ENCODE results near the gene ADCY9.

ADCY9 gene

DNA sequence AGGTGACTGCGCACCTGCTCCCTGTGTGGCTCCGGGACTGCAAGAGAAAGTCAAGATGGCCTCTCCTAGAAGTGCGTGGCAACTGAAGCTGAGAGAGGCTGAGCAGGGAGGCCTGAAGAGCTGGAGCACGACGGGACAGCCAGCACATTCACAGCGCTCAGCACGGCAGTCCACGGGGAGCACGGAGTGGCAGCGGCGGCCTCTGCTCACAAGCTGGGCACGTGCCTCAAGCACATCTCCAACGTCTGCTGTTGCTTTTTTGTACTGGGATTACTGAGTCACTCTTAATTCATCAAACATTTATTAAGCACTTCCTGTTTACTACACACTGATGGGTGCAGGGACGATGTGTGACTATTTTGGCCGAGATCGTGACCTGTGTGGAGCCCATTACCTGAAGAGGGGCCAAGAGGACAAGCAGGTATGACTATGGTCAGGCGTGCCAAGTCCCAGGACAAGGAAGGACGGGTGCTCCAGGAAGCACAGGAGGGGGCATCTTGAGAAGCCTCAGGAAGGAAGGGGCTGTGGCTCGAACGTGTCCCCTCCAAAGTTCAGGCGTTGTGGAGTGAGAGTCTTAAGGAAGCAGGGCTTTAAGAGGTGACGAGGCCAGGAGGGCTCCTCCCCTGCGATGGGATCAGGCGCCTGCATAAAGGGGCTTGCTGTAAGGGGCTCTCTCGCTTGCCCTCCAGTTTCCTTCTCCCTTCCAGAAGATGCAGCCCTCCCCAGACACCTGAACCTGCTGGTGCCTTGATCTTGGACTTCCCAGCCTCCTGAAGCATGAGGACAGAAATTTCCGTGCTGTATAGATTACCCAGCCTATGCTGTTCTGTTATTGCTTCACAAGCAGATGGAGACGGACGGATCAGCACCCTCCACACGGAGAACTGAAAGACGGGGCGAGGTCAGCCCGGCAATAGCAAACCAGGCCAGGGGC, 105.8 kb downstream of the ADCY9 start:
- in situ Hi-C loops (cut with HindIII; ENCODE audit: low sequenced_read_pairs), result loop anchor here (5.0 kb wide), 1 partner anchor 47 kb away; no protein-coding TSS in a partner anchor

DNA sequence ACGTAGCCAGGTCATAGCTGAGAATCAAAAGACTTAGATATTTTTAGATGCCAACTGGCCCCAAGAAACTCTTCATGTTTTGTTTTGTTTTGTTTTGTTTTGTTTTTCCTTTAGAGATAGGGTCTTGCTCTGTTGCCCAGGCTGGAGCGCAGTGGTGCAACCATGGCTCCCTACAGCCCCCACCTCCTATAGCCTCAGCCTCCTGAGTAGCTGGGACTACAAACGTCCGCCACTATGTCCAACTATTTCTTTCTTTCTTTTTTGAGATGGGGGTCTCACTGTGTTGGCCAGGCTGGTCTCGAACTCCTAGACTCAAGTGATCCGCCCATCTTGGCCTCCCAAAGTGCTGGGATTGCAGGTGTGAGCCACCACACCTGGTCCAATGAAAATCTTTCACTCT, 107.1 kb downstream of the ADCY9 start:
- in situ Hi-C loops (cut with HindIII; ENCODE audit: low sequenced_read_pairs), result no loop called here

DNA sequence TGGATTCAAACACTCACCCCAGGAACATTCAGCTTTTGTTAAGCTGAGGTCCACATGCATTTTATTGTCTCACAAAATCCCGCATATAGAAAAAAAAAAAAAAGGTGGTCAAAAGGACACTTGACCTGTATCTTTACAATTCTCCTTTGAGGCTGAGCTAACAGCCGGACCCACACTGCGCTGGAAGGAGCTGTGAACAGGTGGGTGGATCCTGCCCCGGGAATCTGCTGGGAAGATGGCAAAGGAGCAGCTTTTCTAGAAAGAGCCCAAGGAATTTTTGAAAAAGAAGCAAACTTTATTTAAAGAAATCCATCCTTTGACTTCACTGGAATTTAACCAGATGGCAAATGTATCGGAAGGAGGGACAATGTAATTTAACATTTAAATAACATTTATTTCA, 108.1 kb downstream of the ADCY9 start:
- in situ Hi-C loops (cut with HindIII; ENCODE audit: low sequenced_read_pairs), result no loop called here

DNA sequence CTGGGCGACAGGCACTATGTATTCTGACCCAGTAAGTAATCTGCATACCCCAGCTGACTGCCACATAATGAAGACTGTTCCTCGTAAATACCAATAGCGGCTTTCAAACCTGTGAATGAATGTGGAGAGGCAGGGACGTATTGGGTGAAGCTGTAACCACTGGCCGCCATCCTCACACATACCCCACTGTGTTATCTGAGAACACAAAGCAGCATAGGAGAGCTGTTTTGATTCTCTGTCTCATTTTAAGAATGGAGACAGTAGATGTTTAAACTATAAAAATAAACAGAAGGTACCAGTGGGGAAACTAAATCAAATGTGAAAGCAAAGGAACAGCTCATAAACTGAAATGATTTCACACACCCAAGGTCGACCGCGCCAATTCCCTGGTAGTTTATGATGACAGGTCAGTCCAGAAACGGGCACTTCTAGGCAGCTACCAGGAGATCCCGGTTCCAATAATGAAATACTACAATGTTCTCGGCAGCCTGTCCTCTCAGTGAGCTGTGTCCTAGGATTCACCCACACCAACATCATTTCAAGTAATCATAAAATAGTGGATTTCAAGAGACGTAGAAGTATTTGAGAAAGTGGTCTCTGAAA, 109.7 kb downstream of the ADCY9 start:
- in situ Hi-C loops (cut with HindIII; ENCODE audit: low sequenced_read_pairs), result no loop called here

DNA sequence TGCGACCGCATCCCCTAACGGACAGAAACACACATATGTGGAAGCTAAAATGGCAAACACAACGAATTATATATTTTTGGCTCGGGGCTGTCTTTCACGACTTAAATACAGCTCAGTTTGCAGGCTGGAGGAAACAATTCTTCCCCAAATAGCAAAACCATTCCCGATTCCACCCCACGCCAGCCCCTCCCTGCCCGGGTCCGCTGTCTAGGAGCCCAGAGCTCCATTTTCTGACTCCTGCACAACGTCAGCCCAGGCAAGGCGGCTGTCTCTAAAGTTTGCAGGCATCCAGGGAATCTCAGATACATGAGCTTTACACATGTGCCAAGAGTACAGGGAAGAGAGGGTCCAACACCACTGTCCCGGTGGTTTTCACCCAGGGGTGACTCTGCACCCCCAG, 110.5 kb downstream of the ADCY9 start:
- in situ Hi-C loops (cut with HindIII; ENCODE audit: low sequenced_read_pairs), result no loop called here

DNA sequence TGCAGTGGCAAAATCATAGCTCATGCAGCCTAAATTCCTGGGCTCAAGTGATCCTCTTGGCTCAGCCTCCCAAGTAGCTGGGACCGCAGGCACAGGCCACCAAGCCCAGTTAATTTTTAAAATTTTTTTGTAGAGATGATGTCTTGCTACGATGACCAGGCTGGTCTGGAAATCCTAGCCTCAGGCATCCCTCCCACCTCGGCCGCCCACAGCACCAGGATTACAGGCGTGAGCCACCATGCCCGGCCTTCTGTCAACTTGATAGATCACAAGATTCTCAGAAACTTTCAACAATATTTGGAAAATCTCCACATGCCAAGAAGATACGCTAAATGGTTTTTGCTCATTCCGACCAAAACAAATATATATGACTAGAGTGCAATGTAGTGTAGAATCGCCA, 111.0 kb downstream of the ADCY9 start:
- in situ Hi-C loops (cut with HindIII; ENCODE audit: low sequenced_read_pairs), result no loop called here

DNA sequence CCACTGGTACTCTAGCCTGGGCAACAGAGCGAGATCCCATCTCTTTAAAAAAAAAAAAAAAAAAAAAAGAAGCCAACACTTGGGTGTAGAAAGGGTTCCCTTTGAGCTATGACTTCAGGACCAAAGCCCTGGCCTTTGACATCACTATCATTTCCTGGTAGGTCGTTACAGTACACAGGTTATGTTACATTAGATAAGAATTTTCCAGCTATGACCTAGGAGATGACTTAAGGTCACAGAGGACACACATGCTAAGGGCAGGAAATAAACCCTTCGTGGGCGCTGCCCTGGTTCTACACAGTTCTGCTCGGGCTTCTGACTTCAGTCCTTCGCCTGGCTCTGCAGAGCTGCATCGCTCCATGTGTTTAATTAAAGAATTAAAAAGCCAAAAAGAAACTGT, 112.0 kb downstream of the ADCY9 start:
- in situ Hi-C loops (cut with HindIII; ENCODE audit: low sequenced_read_pairs), result no loop called here

DNA sequence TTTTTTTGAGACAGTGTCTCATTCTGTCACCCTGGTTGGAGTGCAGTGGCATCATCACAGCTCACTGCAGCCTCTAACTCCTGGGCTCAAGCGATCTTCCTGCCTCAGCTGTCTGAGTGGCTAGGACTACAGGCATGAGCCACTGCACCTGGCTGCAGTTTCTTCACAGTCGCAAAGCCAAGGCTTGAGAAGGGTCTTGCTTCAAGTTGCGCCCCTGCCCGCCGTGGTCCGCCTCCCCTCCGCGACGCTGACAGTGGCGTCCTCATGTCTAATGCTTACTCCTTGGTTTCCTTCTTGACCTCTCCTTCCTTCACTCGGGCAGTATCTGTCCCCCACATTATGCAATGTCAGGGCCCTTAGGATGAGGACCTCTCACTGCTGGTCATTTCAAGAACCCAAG, 112.7 kb downstream of the ADCY9 start:
- in situ Hi-C loops (cut with HindIII; ENCODE audit: low sequenced_read_pairs), result no loop called here

DNA sequence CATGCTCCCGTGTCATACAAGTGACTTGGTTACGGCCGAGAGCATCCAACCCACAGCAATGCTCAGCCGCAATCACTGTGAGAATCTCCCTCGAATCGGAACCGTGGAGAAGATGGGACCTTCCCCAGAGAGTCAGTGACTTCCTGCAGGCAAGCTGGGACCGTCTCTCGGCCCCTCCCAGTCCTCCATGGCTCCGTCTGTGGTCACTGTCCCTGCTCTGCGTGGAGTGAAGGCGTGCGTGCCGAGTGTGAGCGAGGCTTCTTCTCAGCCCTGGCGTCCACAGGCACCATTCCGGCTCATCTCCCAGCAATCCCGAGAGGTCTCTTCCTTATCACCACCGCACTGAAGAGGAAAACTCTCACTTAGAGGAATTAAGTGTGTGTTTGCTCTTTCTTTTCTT, 113.1 kb downstream of the ADCY9 start:
- in situ Hi-C loops (cut with HindIII; ENCODE audit: low sequenced_read_pairs), result no loop called here

DNA sequence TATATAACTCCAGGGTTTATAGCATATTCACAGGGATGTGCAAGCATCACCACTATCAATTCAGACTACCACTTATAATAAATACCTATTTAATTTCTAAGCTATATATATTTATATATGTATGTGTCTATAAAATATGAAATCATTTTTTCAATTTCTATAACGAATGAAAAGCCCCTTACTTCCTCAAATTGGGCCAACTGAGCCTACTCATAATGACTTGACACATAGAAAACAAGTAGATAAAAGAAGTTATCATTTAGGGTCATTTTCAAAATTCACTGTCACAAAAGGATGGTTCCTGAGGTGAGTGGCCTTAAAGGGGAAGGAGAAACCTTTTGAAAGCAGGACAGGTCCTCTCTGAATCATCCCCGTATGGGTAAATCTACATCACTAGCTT, 114.1 kb downstream of the ADCY9 start:
- in situ Hi-C loops (cut with HindIII; ENCODE audit: low sequenced_read_pairs), result no loop called here

DNA sequence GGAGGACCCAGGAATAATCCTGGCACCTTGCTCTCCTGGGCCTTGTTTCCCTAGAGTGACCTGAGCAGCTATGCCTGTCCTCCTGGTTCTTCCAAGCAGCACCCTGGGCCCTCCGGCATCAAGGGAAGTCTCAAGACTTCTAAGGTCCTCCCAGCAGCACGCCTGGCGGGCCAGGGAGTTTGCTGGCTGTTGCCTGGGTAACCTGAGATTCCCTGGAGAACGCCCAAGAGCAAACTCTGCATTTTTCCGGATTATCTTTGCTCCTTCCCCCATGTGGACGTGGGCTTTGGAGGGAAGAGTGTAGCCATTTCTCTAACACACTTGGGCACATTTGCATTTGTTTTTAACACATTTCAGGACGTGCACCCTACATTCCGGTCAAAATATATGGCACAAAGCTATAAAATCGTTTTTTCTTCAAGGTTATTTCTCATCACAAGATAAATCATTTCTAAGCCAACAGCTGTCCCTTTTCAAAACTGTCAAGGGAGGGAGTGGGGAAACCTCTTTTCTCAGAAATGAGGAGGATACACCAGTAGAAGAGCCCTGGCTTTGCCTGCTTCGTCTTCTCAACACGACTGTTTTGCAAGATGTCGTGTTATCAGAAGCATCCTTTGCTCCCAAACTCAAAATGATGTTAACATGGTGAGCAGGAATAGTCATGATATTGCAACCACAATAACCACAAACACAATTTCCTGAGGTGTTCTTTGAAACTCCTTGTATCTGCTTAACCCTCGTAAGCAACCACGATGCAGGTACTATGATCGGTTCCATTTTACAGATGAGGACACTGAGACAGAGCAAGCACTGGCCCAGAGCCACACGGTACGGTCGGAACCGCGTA, 116.5 kb downstream of the ADCY9 start:
- in situ Hi-C loops (cut with HindIII; ENCODE audit: low sequenced_read_pairs), result no loop called here

DNA sequence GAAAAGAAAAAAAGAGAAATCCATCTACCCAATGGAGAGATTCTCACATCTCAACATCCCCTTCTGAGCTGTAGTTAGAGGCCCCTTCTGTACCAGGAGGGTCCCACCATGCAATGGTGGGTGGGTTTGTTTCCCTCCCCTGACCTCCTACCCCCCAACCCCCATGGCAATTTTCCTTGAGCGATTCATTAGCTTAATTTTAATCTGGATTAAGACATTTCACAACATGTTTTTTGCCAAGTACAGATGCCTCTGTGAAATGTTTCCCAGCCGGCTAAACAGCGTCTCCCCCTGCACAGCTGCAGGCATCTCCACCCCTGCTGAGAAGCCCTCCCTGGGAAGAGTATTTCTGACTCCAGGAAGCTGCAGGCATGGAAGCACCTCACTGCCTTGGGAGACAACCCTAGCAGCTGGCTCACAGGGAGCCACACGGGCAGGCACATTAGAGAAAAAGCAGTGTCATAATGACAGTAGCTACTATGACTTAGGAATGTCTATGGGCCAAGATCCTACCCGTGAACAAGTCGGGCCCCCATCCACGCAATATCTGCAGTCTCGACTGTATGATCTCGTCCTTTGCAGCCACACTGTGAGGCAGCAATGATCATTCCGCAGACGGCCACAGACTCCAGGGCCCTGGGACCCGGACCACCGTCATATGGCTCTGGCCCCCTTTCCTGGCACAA, 117.3 kb downstream of the ADCY9 start:
- in situ Hi-C loops (cut with HindIII; ENCODE audit: low sequenced_read_pairs), result no loop called here

DNA sequence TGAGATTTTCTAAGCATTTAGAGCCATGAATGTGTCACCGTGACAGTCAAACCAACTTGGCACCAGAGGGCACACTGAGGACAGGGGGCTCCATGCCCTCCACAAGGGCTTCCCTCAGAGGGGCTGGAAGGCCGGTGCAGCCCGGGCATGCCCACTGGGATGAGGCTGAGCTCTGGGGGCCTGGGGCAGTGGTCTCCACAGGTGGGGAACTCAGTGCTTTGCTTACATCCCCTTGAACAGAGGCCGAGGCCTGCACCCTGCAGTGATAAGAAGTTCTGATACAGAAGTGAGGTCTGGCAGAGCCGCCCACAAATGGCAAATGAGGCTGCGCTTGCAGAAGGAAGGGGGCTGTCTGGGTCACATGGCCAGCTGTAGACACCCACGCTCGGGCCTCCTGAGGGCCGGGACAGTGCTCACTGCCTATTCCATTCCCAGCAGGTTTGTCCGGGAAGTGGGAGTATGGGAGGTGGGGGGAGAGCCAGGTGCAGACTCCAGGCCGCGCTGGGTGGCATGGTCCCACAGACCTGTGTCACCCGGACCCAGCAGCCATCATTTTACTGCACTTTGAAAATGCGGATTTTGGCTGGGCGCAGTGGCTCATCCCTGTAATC, 118.9 kb downstream of the ADCY9 start:
- in situ Hi-C loops (cut with HindIII; ENCODE audit: low sequenced_read_pairs), result no loop called here

DNA sequence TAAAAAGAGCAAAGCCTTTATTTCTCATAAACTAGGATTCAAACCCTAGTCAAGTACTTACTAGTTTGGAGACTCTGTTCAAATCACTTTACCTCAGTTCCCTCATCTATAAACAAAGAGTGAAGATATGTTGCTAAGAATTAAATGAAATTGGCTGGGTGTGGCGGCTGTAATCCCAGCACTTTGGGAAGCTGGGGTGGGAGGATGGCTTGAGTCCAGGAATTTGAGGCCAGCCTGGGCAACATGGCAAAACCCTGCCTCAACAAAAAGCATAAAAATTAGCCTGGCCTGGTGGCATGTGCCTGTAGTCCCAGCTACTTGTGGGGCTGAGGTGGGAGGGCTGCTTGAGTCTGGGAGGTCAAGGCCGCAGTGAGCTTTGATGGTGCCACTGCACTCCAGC, 121.2 kb downstream of the ADCY9 start:
- in situ Hi-C loops (cut with HindIII; ENCODE audit: low sequenced_read_pairs), result no loop called here

DNA sequence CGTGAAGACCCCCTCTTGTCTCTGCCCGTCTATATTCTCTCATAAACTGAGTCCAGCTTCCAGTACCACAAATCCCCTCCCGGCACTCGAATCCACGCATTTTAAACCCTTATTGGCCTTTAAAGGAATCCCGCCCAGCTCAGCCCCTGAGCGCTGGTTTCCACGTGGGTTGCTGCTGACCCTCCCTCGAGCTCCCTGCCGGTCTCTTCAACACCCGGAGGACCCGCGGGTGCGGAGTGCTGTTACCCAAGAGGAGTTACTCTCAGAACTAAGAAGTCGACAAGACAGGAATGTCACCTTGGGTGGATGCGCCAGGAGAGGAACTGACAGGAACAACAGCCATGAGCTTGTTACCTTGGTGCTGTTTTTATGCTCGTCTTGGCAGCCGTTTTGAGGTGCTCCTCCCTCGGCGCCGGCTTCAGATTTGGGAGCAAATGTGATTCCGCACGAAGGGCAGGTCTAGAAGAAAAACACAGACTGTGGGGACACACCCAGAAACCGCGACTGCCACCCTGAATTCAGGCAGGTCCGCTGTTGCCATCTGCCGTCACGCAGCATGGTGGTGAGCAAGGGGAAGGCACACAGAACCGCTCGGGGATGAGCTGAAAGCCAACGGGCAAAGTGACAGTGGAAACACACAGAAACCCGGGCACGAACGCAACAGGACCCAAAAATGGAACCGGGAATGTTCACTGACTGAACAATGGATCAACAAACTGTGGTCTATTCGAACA, 123.0 kb downstream of the ADCY9 start:
- in situ Hi-C loops (cut with HindIII; ENCODE audit: low sequenced_read_pairs), result no loop called here

DNA sequence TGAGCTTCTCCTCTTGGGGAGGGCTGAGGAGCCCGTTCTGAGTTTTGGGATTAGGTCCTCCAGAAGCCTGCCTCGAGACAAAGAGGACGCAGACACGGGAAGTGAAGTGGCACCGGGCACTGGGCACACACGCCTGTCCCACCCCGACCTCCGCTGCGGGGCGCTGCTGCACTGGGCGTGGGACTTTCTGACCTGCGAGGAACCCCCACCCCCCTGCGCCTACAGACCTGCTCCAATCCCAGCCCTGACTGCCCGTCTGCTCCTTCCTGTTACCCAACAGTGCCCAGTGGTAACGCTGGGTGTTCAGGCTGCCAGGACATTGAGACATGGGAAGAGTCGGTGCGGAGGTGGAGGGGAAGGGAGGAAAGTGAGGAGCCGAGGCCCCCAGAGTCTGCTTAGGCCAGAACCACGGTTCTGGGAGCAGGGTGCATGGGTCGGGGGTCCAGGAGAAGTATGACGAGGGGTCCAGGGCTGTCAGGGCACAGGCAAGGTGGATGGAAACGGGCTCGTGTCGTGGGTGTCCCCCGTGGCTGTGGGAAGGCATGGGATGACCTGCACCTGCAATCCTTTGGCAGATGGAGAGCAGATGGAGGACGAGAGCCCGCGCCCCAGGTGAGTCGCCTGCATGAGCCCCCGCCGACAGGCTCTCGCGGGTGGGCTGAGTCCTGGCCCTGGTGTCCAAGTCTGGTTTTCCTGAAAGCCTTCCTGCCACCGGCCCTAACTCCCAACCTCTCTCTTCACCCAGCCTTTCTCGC, 123.8 kb downstream of the ADCY9 start:
- in situ Hi-C loops (cut with HindIII; ENCODE audit: low sequenced_read_pairs), result no loop called here

DNA sequence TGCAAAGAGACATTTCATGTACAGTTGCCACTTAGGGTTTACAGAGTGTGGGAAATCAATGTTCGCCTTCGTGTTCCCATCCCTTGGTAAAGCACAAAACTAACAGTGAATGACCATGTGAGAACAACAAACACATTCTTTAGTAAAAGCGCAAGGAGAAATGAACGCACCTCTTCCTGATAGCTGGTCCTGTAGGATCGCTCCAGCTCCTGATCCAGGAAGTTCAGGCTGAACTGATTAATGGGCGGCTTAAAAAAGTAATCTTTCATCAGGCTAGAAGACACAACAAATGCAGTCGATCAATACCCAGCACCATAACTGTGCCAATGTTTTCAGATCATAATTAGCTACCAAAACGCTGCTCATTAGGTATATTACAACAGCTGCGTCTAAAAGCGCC, 127.4 kb downstream of the ADCY9 start:
- in situ Hi-C loops (cut with HindIII; ENCODE audit: low sequenced_read_pairs), result no loop called here

DNA sequence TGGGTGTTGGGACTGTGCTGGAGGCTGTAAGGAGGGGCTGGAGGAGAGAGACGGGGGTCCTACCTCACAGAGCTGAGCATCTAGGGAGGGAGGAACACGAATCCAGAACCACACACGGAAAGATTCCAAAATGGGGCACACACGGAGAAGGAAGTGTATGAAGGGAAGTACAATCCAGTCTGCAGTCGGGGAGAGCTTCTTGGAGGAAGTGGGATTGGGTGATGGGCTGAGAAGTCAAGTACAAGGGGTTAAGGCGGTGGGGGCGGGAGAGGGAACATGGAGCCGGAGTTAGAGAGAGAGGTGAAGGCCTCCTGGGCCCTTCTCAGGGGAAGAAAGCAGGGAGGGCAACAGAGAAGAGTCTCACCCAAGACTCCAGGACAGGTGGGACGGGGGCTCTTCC, 128.2 kb downstream of the ADCY9 start:
- in situ Hi-C loops (cut with HindIII; ENCODE audit: low sequenced_read_pairs), result no loop called here

DNA sequence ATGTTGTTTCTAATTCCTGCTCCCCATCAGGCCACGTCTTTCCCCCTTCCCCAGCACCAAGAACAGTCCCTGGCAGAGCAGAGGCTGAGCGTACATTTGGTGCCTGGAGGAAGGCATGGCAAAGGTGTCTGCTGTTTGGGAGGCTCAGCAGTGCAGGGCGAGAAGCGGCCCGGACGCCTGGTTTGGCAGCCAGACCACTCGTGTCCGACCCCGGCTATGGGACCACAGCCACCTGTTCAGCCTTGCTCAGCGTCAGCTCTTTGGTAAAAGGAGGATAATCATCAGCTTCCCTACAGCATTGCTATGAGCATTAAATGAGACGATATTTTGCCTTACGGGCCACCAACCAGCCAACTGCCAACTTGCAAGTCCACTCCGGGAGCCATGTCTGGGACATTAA, 129.0 kb downstream of the ADCY9 start:
- in situ Hi-C loops (cut with HindIII; ENCODE audit: low sequenced_read_pairs), result no loop called here
